ENCODE measurements around the gene CASS4. TPM values are rescaled to one million over a fixed set of nuclear protein-coding genes. Genes with fewer than 3 reads are reported as not detected.

CASS4 gene
- total RNA-seq, 3 donors from 2014 or later, result 0.61 to 1.0 (median 0.77) TPM

DNA sequence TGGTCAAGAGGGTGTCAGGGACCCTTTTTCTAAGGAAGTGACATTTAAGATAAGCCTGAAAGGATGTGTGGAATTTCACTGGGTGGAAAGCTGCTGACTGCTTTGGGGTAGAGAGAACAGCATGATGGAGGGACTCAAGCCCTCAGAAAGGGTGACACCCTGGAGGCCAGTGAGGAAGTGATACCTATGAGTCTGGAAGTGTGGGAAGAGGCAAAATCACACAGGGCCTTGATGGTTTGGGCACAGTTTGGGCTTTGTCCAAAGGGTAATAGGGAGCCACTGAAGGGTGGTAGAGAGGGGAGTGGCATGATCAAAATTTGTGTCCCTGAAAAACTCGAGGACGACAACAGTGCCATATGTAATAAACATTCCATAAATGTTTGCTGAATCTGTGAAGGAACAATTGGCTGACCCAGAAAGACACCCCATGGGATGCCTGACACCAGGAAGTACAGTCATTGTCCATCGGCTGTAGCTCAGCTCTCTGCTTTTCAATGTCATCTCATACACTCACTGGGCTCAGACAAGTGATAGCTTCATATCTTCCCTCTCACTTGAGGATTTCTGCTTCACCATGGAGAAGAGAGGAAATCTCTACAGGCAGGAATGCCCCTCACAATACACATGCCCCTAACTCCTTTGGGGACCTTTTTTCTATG is 21.3 kb downstream of the CASS4 start:
- intact Hi-C loops (cut with DNase I, micrococcal nuclease), result no loop called here
- no peaks in the 10 kb centered on the region for H3K9me3 ChIP-seq
- TF ChIP-seq, protein P1, sequence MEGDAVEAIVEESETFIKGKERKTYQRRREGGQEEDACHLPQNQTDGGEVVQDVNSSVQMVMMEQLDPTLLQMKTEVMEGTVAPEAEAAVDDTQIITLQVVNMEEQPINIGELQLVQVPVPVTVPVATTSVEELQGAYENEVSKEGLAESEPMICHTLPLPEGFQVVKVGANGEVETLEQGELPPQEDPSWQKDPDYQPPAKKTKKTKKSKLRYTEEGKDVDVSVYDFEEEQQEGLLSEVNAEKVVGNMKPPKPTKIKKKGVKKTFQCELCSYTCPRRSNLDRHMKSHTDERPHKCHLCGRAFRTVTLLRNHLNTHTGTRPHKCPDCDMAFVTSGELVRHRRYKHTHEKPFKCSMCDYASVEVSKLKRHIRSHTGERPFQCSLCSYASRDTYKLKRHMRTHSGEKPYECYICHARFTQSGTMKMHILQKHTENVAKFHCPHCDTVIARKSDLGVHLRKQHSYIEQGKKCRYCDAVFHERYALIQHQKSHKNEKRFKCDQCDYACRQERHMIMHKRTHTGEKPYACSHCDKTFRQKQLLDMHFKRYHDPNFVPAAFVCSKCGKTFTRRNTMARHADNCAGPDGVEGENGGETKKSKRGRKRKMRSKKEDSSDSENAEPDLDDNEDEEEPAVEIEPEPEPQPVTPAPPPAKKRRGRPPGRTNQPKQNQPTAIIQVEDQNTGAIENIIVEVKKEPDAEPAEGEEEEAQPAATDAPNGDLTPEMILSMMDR (IDR thresholded peaks at IDR 0.05), result no peak
- ATAC-seq (no peak), DNase-seq (no peak)
- no peak overlapping the region for H3K4me3 ChIP-seq
- H3K36me3 ChIP-seq (ENCODE audit: low read depth), result no peaks in the 10 kb centered on the region
- H3K4me1 ChIP-seq (ENCODE audit: low read depth), result no peaks in the 10 kb centered on the region

DNA sequence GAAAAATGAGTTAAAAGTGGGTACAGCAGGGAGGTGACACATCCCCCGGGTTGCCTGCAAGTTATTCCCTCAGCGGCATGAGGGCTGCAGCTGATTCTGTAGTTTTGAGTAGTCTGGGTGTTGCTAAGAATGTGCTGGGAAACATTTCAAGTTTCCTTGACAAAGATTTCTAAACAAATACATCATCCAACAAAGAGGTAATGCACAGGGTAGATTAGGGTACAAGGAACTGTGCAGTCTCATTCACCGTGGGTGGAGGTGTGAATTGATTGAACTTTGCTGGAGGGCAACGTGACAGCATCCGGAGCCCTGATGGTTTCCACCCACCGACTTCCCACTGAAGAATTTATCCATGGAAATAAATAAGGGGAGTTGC is 21.8 kb downstream of the CASS4 start:
- no peak for DNase-seq
- intact Hi-C loops (cut with DNase I, micrococcal nuclease), result no loop called here
- TF ChIP-seq, protein P1 (IDR thresholded peaks at IDR 0.05), result no peak

DNA sequence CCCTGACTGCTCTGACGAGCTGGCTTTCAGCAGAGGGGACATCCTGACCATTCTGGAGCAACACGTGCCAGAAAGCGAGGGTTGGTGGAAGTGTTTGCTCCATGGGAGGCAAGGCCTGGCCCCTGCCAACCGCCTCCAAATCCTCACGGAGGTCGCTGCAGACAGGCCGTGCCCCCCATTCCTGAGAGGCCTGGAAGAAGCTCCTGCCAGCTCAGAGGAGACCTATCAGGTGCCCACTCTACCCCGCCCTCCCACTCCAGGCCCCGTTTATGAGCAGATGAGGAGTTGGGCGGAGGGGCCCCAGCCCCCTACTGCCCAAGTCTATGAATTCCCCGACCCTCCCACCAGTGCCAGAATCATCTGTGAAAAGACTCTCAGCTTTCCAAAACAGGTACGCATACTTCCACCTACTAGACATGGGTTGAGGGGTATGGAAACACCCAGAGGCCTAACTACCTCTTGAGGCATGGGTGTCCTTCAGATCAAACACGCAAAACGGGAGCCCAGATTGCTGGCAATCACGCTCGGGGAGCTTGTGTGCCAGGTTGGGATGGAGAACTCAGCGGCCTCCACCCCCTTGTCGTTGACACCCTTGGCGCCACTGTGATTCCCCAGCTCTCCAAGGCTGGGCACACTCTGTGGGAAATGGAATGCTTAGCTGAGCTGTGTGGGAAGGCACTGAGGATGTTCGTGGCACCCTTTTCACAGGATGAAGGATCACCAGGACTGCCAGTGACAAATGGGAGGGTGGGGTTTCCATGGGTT is 25.3 kb downstream of the CASS4 start:
- TF ChIP-seq, protein P1 (IDR thresholded peaks at IDR 0.05), result no peak
- intact Hi-C loops (cut with DNase I, micrococcal nuclease), result no loop called here
- H3K9me3 ChIP-seq, result no peaks in the 10 kb centered on the region
- H3K4me1 ChIP-seq (ENCODE audit: low read depth), result no peaks in the 10 kb centered on the region
- no peak for DNase-seq
- ATAC-seq, result no peak
- no peaks in the 10 kb centered on the region for H3K36me3 ChIP-seq (ENCODE audit: low read depth)
- H3K4me3 ChIP-seq, result no peak overlapping the region

More for the DNA sequence above, 21.8 kb downstream of the CASS4 start:
- no peak overlapping the region for H3K4me3 ChIP-seq
- no peaks in the 10 kb centered on the region for H3K4me1 ChIP-seq (ENCODE audit: low read depth)
- no peaks in the 10 kb centered on the region for H3K9me3 ChIP-seq
- no peaks in the 10 kb centered on the region for H3K36me3 ChIP-seq (ENCODE audit: low read depth)
- no peak for ATAC-seq

DNA sequence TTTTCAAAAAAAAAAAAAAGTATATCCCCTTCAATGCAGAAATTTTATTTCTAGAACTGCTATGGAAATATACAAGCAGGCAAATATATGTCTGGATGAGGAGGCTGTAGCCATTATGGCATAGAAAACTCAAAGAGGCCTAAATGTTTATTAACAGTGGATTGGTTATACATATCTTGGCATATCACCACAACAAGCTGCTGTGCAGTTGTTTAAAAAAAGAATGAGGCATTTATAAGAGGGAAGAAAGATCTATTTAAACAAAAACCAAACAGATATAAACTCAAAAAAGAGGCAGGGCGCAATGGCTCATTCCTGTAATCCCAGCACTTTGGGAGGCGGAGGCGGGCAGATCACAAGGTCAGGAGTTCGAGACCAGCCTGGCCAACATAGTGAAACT is 26.2 kb downstream of the CASS4 start:
- ATAC-seq (no peak), DNase-seq (no peak)
- Histone ChIP-seq H3K36me3 (ENCODE audit: low read depth) (no peaks in the 10 kb centered on the region), H3K4me3 (no peak overlapping the region), H3K4me1 (ENCODE audit: low read depth) (no peaks in the 10 kb centered on the region), H3K9me3 (no peaks in the 10 kb centered on the region)
- intact Hi-C loops (cut with DNase I, micrococcal nuclease), result no loop called here
- TF ChIP-seq, protein P1 (IDR thresholded peaks at IDR 0.05), result no peak

DNA sequence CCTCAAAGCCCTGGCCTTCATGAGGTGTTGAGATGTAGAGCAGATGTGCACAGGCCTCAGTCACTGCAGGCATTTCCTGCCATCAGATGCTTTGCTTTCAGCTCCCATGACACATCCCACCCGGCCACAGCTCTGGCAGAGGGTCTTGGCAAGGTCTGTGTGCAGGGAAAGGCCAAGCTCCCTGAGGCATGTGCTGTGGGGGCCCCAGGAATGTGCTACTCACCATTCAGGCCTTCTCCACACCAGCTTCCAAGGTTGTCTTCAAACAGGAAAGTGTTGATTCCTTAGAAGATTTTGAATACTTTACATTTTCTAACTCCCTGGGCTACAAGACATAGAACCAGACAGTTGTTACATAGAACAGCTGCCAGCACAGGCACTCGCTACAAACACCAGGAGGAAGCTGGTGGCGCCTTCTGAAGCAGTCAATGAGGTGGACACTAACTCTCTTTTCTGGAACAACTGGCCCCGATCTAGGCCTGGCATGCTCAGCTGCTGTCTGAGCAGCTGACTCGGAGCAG is 27.8 kb downstream of the CASS4 start:
- Histone ChIP-seq H3K4me1 (ENCODE audit: low read depth) (no peaks in the 10 kb centered on the region), H3K36me3 (ENCODE audit: low read depth) (no peaks in the 10 kb centered on the region), H3K9me3 (no peaks in the 10 kb centered on the region), H3K4me3 (no peak overlapping the region)
- ATAC-seq (peak; percentile 47), DNase-seq (peak in 1 of 3 donors; percentile 35)
- TF ChIP-seq, protein P1 (IDR thresholded peaks at IDR 0.05), result no peak
- intact Hi-C loops (cut with DNase I, micrococcal nuclease), result no loop called here
